Right atrium auricular region (tissue), 2 donors: ENCODE data around the gene RUFY3. TPM values are rescaled to one million over a fixed set of nuclear protein-coding genes. Genes with fewer than 3 reads are reported as not detected.

Source experiments
- DNase-seq: peaks from one replicate; pipeline ENCODE4 v3.0.0-alpha.2; 2019; ENCODE audit warnings: low spot score
- H3K27ac ChIP-seq, 2 donors: fragments of 200-600 bp; sonication (generic); 1 replicate in 1 of 2; 2 replicates in 1 of 2; pipeline ENCODE4 v1.5.1; 2016 to 2019
- H3K27me3 ChIP-seq, 2 donors: fragments of 200-600 bp; sonication (generic); one replicate each; pipeline versions ENCODE4 v1.5.1 to v1.6.0; 2017 to 2019
- H3K36me3 ChIP-seq: fragments of 200-600 bp; sonication (generic); one replicate; pipeline ENCODE4 v1.5.1; 2016
- H3K4me1 ChIP-seq, 2 donors: fragments of 200-600 bp; sonication (generic); one replicate each; pipeline versions ENCODE4 v1.5.1 to v1.6.0; 2017 to 2019
- H3K4me3 ChIP-seq, 2 donors: fragments of 200-600 bp; sonication (generic); 1 replicate in 1 of 2; 2 replicates in 1 of 2; pipeline ENCODE4 v1.5.1; 2017 to 2019; ENCODE audit warnings: mild to moderate bottlenecking in 1 of 2, moderate library complexity in 1 of 2
- H3K9me3 ChIP-seq, 2 donors: fragments of 200-600 bp; sonication (generic); one replicate each; pipeline ENCODE4 v1.5.1; 2019
- total RNA-seq, 2 donors: library from RNA; depleted of rRNA; stranded (reverse); fragments of >200 nt; gene quantifications; one replicate each; pipeline ENCODE4 v1.1.0, GENCODE V29; 2016
- TF ChIP-seq, protein P1 (sequence below), 2 donors: fragments of 200-600 bp; sonication (generic); IDR thresholded peaks; one replicate each; pipeline ENCODE4 v1.5.1; 2019; ENCODE audit warnings: antibody characterized with exemption in 2 of 2

Gene RUFY3
- total RNA-seq, 2 donors from 2014 or later: 14.7 to 16.7 TPM

DNA sequence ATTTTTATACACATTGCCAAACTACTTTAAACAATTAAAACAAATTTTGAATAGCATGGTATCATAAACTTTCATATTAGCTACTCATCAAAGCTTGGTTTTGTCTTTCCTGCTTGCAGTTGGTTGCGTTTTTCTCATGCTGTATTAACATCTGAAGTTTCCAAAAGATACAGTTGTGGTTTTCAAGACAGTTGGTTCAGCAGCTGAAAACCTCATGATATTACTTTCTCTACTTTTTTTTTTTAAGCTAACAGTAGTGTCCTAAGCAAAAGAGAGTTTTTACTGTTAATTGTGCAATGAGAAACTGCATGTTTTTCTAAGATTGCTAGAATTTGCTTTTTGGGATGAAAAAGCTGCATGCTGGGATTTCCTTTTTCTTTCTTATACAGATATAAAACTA lies 15.2 kb downstream of the RUFY3 start:
- Histone ChIP-seq H3K36me3 (no peaks in the 10 kb centered on the region), H3K27me3 (no peaks in the 10 kb centered on the region), H3K4me1 (peaks cover 0 to 27% of the 10 kb centered on the region in 2 donors), H3K9me3 (no peaks in the 10 kb centered on the region), H3K27ac (no peak overlapping the region), H3K4me3 (no peak overlapping the region)
- TF ChIP-seq, protein P1, sequence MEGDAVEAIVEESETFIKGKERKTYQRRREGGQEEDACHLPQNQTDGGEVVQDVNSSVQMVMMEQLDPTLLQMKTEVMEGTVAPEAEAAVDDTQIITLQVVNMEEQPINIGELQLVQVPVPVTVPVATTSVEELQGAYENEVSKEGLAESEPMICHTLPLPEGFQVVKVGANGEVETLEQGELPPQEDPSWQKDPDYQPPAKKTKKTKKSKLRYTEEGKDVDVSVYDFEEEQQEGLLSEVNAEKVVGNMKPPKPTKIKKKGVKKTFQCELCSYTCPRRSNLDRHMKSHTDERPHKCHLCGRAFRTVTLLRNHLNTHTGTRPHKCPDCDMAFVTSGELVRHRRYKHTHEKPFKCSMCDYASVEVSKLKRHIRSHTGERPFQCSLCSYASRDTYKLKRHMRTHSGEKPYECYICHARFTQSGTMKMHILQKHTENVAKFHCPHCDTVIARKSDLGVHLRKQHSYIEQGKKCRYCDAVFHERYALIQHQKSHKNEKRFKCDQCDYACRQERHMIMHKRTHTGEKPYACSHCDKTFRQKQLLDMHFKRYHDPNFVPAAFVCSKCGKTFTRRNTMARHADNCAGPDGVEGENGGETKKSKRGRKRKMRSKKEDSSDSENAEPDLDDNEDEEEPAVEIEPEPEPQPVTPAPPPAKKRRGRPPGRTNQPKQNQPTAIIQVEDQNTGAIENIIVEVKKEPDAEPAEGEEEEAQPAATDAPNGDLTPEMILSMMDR (IDR thresholded peaks at IDR 0.05): no peak
- DNase-seq: no peak

DNA sequence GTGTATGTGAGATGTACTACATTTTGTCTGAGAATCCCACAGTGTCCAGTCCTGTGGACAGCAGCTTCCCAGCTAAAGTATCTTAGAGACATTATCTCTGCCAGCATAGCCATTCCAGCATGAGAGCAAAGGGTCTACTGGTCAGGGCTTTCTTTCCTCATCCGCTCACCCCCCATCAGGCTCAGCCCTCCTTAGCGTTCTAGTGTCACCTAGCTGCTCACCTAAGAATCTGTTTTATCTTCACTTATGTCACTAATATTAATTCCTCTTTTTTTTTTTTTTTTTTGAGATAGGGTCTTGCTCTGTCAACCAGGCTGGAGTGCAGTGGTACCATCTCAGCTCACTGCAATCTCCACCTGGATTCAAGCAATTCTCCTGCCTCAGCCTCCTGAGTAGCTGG lies 15.6 kb downstream of the RUFY3 start:
- Histone ChIP-seq H3K27ac (no peak overlapping the region), H3K4me3 (no peak overlapping the region), H3K4me1 (peaks cover 0 to 31% of the 10 kb centered on the region in 2 donors), H3K9me3 (no peaks in the 10 kb centered on the region), H3K36me3 (no peaks in the 10 kb centered on the region), H3K27me3 (no peaks in the 10 kb centered on the region)
- DNase-seq: no peak
- TF ChIP-seq, protein P1 (IDR thresholded peaks at IDR 0.05): no peak

DNA sequence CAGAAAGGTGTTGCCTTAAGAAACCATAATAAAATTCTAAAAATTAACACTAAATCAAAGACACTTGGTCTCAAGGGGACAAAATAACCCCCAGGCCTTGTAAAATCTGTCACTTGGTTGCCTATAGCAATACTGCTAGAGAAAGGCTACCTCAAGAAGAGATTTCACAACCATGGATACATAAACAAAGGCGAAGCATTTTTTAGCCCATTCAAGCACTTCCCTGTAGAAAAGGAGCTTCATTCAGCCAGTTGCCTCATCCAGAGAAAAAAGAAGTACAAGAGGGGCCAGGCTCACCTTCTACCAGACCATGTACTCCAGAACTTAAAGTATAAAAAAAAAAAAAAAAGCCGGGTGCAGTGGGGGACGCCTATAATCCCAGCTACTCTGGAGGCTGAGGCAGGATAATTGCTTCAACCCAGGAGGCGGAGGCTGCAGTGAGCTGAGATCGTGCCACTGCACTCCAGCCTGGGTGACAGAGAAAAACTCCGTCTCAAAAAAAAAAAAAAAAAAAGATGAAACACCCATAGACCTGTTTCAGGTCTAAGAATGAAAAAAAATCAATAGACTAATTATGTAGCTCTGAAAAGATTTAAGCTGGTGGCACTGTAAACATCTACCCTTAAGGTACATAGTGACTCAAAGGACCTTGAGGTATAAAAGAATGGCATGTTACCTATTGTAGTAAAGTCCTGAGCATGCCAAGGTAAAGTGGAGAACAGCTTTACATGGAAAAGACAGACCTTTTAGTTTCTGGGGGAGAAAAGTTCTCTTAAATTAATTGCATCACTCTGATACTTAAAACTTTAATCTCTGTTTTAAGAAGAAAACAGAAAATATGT lies 18.0 kb downstream of the RUFY3 start:
- peaks cover 0 to 20% of the 10 kb centered on the region in 2 donors for H3K4me1 ChIP-seq
- TF ChIP-seq, protein P1 (IDR thresholded peaks at IDR 0.05): no peak
- no peak overlapping the region for H3K27ac ChIP-seq

DNA sequence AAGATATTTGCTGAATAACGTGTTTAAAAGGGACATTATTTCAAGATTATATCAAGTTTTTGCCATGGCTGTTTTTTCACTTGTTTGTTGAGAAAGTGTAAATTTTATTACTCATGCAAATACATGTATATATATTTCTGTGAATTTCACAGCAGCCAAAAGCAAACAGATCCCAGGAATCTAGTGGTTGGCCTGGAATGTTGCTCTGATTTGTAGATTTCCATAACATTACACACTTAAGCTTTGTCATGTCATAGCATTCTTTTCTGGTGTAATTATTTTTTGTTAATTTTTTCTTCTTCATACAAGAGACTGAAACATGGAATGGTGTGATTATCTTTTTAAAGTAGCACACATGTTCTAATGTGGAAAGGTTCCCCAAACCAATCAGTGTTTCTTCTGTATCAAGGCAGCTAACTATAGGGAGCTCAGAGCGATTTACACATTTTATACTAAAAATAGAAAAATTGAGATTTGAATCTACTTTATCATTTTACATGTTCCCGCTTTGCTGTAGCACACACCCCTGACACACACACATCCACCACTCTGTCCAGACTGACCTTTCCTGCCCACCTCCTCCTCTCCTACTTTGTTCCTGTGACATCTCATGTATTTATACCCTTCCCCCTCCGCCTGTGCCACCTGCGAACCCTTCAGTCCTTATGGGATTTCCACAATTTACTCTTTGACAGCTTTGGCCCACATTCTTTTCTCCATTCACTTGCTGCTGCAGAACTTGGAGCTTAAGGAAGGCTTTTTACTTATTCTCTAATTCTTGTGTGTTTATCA lies 20.3 kb downstream of the RUFY3 start:
- Histone ChIP-seq H3K27ac (no peak overlapping the region), H3K4me3 (no peak overlapping the region), H3K36me3 (no peaks in the 10 kb centered on the region), H3K9me3 (no peaks in the 10 kb centered on the region), H3K4me1 (peaks cover 0 to 11% of the 10 kb centered on the region in 2 donors), H3K27me3 (no peaks in the 10 kb centered on the region)
- TF ChIP-seq, protein P1 (IDR thresholded peaks at IDR 0.05): no peak
- no peak for DNase-seq

More for the DNA sequence above, 18.0 kb downstream of the RUFY3 start:
- Histone ChIP-seq H3K36me3 (no peaks in the 10 kb centered on the region), H3K4me3 (no peak overlapping the region), H3K27me3 (no peaks in the 10 kb centered on the region), H3K9me3 (no peaks in the 10 kb centered on the region)
- DNase-seq: no peak

DNA sequence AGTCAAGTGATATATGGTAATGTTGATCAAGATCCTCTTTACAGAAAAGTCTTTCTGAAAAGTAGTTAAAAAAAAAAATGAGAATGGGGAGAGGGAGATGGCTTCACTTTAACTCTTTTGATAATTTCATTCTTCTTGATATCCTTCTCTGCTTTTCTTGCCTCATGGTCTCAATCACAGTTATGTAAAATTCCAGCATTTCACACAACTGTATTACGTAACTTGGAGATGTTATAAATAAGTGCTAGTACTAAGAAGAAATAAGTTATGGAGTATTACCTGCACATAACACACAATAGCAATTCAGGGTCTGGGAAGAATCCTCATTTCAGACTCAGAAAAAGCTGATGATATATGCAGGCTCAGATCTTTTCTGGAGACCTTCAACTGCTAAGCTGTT lies 22.0 kb downstream of the RUFY3 start:
- DNase-seq: no peak
- H3K9me3 ChIP-seq: no peaks in the 10 kb centered on the region
- TF ChIP-seq, protein P1 (IDR thresholded peaks at IDR 0.05): no peak

More for the DNA sequence above, 22.0 kb downstream of the RUFY3 start:
- H3K27ac ChIP-seq: no peak overlapping the region
- H3K36me3 ChIP-seq: no peaks in the 10 kb centered on the region
- H3K4me1 ChIP-seq: peaks cover 0 to 11% of the 10 kb centered on the region in 2 donors
- no peak overlapping the region for H3K4me3 ChIP-seq
- no peaks in the 10 kb centered on the region for H3K27me3 ChIP-seq
